Measurements from ENCODE around the gene VPS29.

DNA sequence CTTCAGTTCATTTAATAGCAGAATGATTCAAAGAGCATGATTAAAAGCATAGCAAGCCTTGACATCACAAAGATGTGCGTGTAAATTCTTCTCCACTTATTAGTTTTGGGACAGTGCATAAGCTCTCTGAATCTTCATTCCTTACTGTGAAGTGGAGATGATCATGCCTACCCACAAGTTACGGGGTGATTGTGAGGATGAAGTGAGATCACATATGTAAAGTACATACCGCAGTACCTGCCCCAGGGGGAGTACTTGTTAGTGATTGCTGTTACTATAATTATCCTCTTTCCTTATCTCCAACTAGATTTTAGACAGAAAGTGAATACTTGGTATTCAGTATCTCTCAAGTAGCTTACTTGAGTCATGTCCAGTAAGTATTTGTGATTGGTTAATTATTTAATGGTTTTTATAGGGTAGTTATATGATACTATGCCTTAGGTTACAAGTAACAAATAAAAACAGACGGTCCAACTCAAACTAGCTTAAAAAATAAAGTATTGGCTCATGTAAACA is 6.2 kb upstream of the VPS29 start:
- TF ChIP-seq, protein P1, sequence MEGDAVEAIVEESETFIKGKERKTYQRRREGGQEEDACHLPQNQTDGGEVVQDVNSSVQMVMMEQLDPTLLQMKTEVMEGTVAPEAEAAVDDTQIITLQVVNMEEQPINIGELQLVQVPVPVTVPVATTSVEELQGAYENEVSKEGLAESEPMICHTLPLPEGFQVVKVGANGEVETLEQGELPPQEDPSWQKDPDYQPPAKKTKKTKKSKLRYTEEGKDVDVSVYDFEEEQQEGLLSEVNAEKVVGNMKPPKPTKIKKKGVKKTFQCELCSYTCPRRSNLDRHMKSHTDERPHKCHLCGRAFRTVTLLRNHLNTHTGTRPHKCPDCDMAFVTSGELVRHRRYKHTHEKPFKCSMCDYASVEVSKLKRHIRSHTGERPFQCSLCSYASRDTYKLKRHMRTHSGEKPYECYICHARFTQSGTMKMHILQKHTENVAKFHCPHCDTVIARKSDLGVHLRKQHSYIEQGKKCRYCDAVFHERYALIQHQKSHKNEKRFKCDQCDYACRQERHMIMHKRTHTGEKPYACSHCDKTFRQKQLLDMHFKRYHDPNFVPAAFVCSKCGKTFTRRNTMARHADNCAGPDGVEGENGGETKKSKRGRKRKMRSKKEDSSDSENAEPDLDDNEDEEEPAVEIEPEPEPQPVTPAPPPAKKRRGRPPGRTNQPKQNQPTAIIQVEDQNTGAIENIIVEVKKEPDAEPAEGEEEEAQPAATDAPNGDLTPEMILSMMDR (IDR thresholded peaks at IDR 0.05; ENCODE audit: insufficient read depth, low read depth, low read length) = no peak
- TF ChIP-seq EZH2 (IDR thresholded peaks at IDR 0.05; ENCODE audit: insufficient read depth, low read length) = no peak

Data from astrocyte (in vitro differentiated cells and primary cell).